HepG2 (cell line): Measurements from ENCODE around the gene CCL16. TPM values are rescaled to one million over a fixed set of nuclear protein-coding genes. Genes with fewer than 3 reads are reported as not detected.
A peak's percentile ranks its signal among the peaks of the same experiment; 100 is the strongest.

Experiments
- ARNT2 ChIP-seq: sonication (generic); formaldehyde crosslinking; IDR thresholded peaks from 2 replicates; pipeline ENCODE4 v1.8.0; 2022; ENCODE audit warnings: mild to moderate bottlenecking, low read depth, missing genetic modification reagents, moderate library complexity
- EEA1 ChIP-seq: sonication (generic); formaldehyde crosslinking; IDR thresholded peaks from 2 replicates; pipeline ENCODE4 v1.5.1; 2020; ENCODE audit warnings: mild to moderate bottlenecking, missing genetic modification reagents, borderline replicate concordance
- FOXA1 ChIP-seq, 2 experiments: fragments of 450-650 bp in 1 of 2; sonication (generic) in 1 of 2; formaldehyde crosslinking in 1 of 2; IDR thresholded peaks; 2 replicates each; pipeline versions ENCODE4 v1.4.0 to v1.6.1; 2016 to 2020; ENCODE audit warnings: missing genetic modification reagents in 1 of 2
- FOXK1 ChIP-seq: sonication (generic); formaldehyde crosslinking; IDR thresholded peaks from 2 replicates; pipeline ENCODE4 v1.4.0; 2020; ENCODE audit warnings: low read depth, missing genetic modification reagents, borderline replicate concordance
- FOXK2 ChIP-seq: fragments of 450-650 bp; IDR thresholded peaks from 2 replicates; pipeline ENCODE4 v1.6.1; 2016
- HOXA7 ChIP-seq: sonication (generic); formaldehyde crosslinking; IDR thresholded peaks from 2 replicates; pipeline ENCODE4 v1.8.1; 2022; ENCODE audit warnings: mild to moderate bottlenecking, missing genetic modification reagents, moderate library complexity
- IRF9 ChIP-seq: sonication (generic); formaldehyde crosslinking; IDR thresholded peaks from 2 replicates; pipeline ENCODE4 v1.8.0; 2022; ENCODE audit warnings: missing genetic modification reagents, mild to moderate bottlenecking, borderline replicate concordance
- ZNF207 ChIP-seq: fragments of 450-650 bp; IDR thresholded peaks from 2 replicates; pipeline ENCODE4 v1.6.1; 2016; ENCODE audit warnings: antibody characterized with exemption, borderline replicate concordance
- ZNF251 ChIP-seq: sonication (generic); formaldehyde crosslinking; IDR thresholded peaks from 2 replicates; pipeline ENCODE4 v1.9.0; 2021; ENCODE audit warnings: mild to moderate bottlenecking, missing genetic modification reagents
- ZNF564 ChIP-seq: sonication (generic); formaldehyde crosslinking; IDR thresholded peaks from 2 replicates; pipeline ENCODE4 v1.8.1; 2023; ENCODE audit warnings: mild to moderate bottlenecking, missing genetic modification reagents
- ZNF790 ChIP-seq: sonication (generic); formaldehyde crosslinking; IDR thresholded peaks from 2 replicates; pipeline ENCODE4 v1.8.0; 2022; ENCODE audit warnings: missing genetic modification reagents, mild to moderate bottlenecking, borderline replicate concordance
- polyA plus RNA-seq, 8 experiments: library from polyadenylated mRNA; depleted of rRNA in 3 of 8; stranded (reverse) in 7 of 8; unstranded in 1 of 8; fragments of >200 nt; fragmentation: Illumina TruSeq in 4 of 8; extraction: Trizol in 4 of 8; gene quantifications; 2 replicates each; pipeline versions ENCODE4 v1.2.1 to v1.2.3, GENCODE V29; 2011 to 2016; ENCODE audit warnings: low read depth in 4 of 8, missing spikeins in 1 of 8, mixed read lengths in 1 of 8; ENCODE audit not compliant: insufficient read depth in 1 of 8
- total RNA-seq, 5 experiments: library from RNA; depleted of rRNA; stranded (reverse); fragments of >200 nt; fragmentation: Illumina TruSeq; extraction: Trizol; gene quantifications; 2 replicates each; pipeline ENCODE4 v1.2.3, GENCODE V29; 2016; ENCODE audit warnings: low read depth in 1 of 5
- TF ChIP-seq, protein P1 (sequence below), 2 experiments: sonication (generic) in 1 of 2; formaldehyde crosslinking in 1 of 2; IDR thresholded peaks; 2 replicates each; pipeline versions ENCODE4 v1.5.1 to v1.6.1; 2011 to 2020; ENCODE audit warnings: borderline replicate concordance in 1 of 2, low read depth in 1 of 2, low read length in 1 of 2, mild to moderate bottlenecking in 1 of 2, missing genetic modification reagents in 1 of 2, moderate library complexity in 1 of 2
- TF ChIP-seq, protein P2 (sequence below): IDR thresholded peaks from 2 replicates; pipeline ENCODE4 v1.6.1; 2012; ENCODE audit warnings: low read depth, low read length, improper control_type of control experiment

CCL16 gene
- total and polyA plus RNA-seq, 2 of the 13 experiments (the other 11 are each of a cell fraction or from before 2014, with no cell fraction given), result 2.0 to 14.7 TPM

GRCh38 chr17:36001862-36002603 lies 20.7 kb upstream of the CCL16 start (continued):
- TF ChIP-seq, protein P1, sequence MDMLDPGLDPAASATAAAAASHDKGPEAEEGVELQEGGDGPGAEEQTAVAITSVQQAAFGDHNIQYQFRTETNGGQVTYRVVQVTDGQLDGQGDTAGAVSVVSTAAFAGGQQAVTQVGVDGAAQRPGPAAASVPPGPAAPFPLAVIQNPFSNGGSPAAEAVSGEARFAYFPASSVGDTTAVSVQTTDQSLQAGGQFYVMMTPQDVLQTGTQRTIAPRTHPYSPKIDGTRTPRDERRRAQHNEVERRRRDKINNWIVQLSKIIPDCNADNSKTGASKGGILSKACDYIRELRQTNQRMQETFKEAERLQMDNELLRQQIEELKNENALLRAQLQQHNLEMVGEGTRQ (IDR thresholded peaks at IDR 0.05; ENCODE audit: low read depth, low read length), result no peak
- TF ChIP-seq, protein P1 (CRISPR knock-in tag; IDR thresholded peaks at IDR 0.05; ENCODE audit: borderline replicate concordance), result no peak
- no peak for TF ChIP-seq ZNF251 (CRISPR knock-in tag)
- 0 out of 2 replicates have a peak, but pooled peaks have one; percentile 41 for TF ChIP-seq EEA1 (CRISPR knock-in tag)
- no peak for TF ChIP-seq ARNT2 (CRISPR knock-in tag)
- no peak for TF ChIP-seq ZNF207
- no peak for TF ChIP-seq ZNF564 (CRISPR knock-in tag)
- TF ChIP-seq, protein P2, sequence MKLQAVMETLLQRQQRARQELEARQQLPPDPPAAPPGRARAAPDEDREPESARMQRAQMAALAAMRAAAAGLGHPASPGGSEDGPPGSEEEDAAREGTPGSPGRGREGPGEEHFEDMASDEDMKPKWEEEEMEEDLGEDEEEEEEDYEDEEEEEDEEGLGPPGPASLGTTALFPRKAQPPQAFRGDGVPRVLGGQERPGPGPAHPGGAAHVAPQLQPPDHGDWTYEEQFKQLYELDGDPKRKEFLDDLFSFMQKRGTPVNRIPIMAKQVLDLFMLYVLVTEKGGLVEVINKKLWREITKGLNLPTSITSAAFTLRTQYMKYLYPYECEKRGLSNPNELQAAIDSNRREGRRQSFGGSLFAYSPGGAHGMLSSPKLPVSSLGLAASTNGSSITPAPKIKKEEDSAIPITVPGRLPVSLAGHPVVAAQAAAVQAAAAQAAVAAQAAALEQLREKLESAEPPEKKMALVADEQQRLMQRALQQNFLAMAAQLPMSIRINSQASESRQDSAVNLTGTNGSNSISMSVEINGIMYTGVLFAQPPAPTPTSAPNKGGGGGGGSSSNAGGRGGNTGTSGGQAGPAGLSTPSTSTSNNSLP, result peak; percentile 68
- TF ChIP-seq ZNF790 (CRISPR knock-in tag), result no peak
- TF ChIP-seq IRF9 (CRISPR knock-in tag), result 0 out of 2 replicates have a peak, but pooled peaks have one; percentile 54
- TF ChIP-seq FOXK1 (CRISPR knock-in tag), result 0 out of 2 replicates have a peak, but pooled peaks have one; percentile 12
- TF ChIP-seq FOXA1 (IDR thresholded peaks at IDR 0.05), result no peak
- TF ChIP-seq FOXA1 (CRISPR knock-in tag; IDR thresholded peaks at IDR 0.05), result peak; percentile 40
- no peak for TF ChIP-seq HOXA7 (CRISPR knock-in tag)
- TF ChIP-seq FOXK2, result no peak
